Cardiac fibroblast (primary cell): ENCODE data around the gene TMEM108.
A peak's percentile ranks its signal among the peaks of the same experiment; 100 is the strongest.

Experiments
- DNase-seq, 2 donors: peaks; one replicate each; pipeline versions ENCODE4 v3.0.0 to v3.0.0-alpha.2; 2010; ENCODE audit warnings: low read depth in 2 of 2
- H3K4me3 ChIP-seq, 2 donors: replicated peaks in 1 of 2; 1 replicate in 1 of 2; 2 replicates in 1 of 2; pipeline ENCODE4 v1.5.1; 2011; ENCODE audit warnings: low read depth in 2 of 2, low read length in 2 of 2, mild to moderate bottlenecking in 2 of 2, moderate library complexity in 1 of 2
- CTCF ChIP-seq: IDR thresholded peaks from one replicate; pipeline ENCODE4 v1.5.1; 2011; ENCODE audit warnings: low read depth, mild to moderate bottlenecking, low read length, inconsistent platforms

TMEM108 gene

GRCh38 chr3:133270631-133271030, 232.4 kb downstream of the TMEM108 start:
- DNase-seq, result no peak
- no peak for TF ChIP-seq CTCF
- H3K4me3 ChIP-seq, result no peak overlapping the region

- H3K4me3 ChIP-seq, result no peak overlapping the region
- TF ChIP-seq CTCF, result no peak
- no peak for DNase-seq
These were observed 232.9 kb downstream of the TMEM108 start for GRCh38 chr3:133271042-133271441.

- DNase-seq, result peak in 1 of 2 donors; percentile 44
- no peak for TF ChIP-seq CTCF
- H3K4me3 ChIP-seq, result no peak overlapping the region
These were observed 233.3 kb downstream of the TMEM108 start for GRCh38 chr3:133271539-133271938.

- H3K4me3 ChIP-seq, result no peak overlapping the region
- TF ChIP-seq CTCF, result no peak
- no peak for DNase-seq
These were observed 235.2 kb downstream of the TMEM108 start for GRCh38 chr3:133273346-133273745.

GRCh38 chr3:133274477-133274876, 236.3 kb downstream of the TMEM108 start:
- no peak for TF ChIP-seq CTCF
- no peak overlapping the region for H3K4me3 ChIP-seq
- DNase-seq, result no peak

GRCh38 chr3:133276594-133276993, 238.4 kb downstream of the TMEM108 start:
- no peak overlapping the region for H3K4me3 ChIP-seq
- DNase-seq, result no peak
- no peak for TF ChIP-seq CTCF

GRCh38 chr3:133277813-133278212, 239.6 kb downstream of the TMEM108 start:
- DNase-seq, result peak; percentile 28 to 58
- no peak overlapping the region for H3K4me3 ChIP-seq
- TF ChIP-seq CTCF, result no peak
